GM12875 (cell line): ENCODE data around the gene LPAR6.
"Not testable (repeated sequence)": the region's sequence is repeated elsewhere in the genome, so short reads cannot be mapped to it uniquely, and the experiment has no call there.

Source experiments
- H3K4me3 ChIP-seq: one replicate; pipeline ENCODE4 v1.5.1; 2011; ENCODE audit warnings: low read depth, low read length, control low read depth
- CTCF ChIP-seq: IDR thresholded peaks from 2 replicates; pipeline ENCODE4 v1.5.1; 2011; ENCODE audit warnings: low read depth, mild to moderate bottlenecking, control low read depth, inconsistent platforms, low read length, moderate library complexity, borderline replicate concordance; ENCODE audit not compliant: insufficient read depth

Gene LPAR6

GRCh38 chr13:48412881-48413351 lies at the start of gene LPAR6:
Gene LPAR6 (minus strand): TSS chr13:48413113. CDS start chr13:48412423, 690 bp downstream.
- no peak for TF ChIP-seq CTCF

GRCh38 chr13:48457578-48458242 lies 44.8 kb upstream of the LPAR6 start:
- TF ChIP-seq CTCF: no peak
- no peak overlapping the region for H3K4me3 ChIP-seq

More at GRCh38 chr13:48412881-48413351, at the start of gene LPAR6:
- peak within 1 kb of the TSS; percentile 47 for H3K4me3 ChIP-seq

GRCh38 chr13:48456546-48456945 lies 43.6 kb upstream of the LPAR6 start:
- TF ChIP-seq CTCF: no peak
- H3K4me3 ChIP-seq: no peak overlapping the region

GRCh38 chr13:48451196-48451595 lies 38.3 kb upstream of the LPAR6 start:
- not testable (repeated sequence) for H3K4me3 ChIP-seq

GRCh38 chr13:48449656-48450055 lies 36.7 kb upstream of the LPAR6 start:
- H3K4me3 ChIP-seq: no peak overlapping the region
- no peak for TF ChIP-seq CTCF

GRCh38 chr13:48448959-48449614 lies 36.2 kb upstream of the LPAR6 start:
- TF ChIP-seq CTCF: no peak
- H3K4me3 ChIP-seq: no peak overlapping the region

GRCh38 chr13:48448285-48448958 lies 35.5 kb upstream of the LPAR6 start:
- H3K4me3 ChIP-seq: no peak overlapping the region
- no peak for TF ChIP-seq CTCF
